ENCODE measurements around the gene VIL1. TPM values are rescaled to one million over a fixed set of nuclear protein-coding genes. Genes with fewer than 3 reads are reported as not detected.

VIL1 gene
- total and polyA plus RNA-seq, 2 of the 13 experiments (the other 11 are each of a cell fraction or from before 2014, with no cell fraction given), result 287 to 301 TPM

DNA sequence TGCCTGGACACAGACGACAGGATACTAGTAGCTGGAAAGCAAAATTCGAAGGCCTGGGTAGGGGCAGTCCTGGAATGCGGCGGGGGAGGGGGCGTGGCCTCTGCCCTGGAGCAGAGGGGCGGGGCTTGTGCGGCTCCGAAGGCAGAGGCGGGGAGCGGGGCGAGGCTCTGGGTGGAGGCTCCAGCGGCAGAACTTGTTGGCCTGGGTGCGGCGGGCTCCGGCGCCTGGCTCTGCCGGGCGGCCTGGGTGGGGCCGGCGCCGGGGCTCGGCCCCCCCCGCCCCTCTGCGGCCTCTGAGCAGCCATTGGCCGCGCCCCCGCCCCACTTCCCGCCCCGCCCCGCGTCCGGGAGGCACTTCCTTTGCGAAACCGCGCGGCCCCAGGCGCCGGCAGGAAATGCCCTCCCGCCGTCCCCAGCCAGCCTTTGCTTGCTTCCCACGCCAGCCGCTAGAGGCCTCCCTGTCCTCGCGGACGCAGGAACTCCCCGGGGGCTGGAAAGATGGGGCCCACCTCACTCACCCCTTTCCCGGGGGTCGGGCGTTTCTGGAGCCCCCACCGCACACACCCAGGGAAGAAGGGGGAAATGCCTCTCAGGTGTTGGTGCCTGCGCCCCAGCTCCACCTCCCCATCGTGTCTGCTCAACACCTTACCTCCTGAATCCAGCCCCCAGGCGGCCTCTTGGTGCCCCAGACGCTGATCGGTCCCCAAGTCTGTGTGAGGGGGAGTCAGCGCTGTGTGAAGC, 12.5 kb upstream of the VIL1 start (continued):
- TF ChIP-seq MEF2D (CRISPR knock-in tag; IDR thresholded peaks at IDR 0.05) (0 out of 2 replicates have a peak, but pooled peaks have one; percentile 51), RBM39 (IDR thresholded peaks at IDR 0.05; ENCODE audit: low read depth, low read length, poor library complexity, severe bottlenecking) (peak; percentile 85), ZFP1 (CRISPR knock-in tag; IDR thresholded peaks at IDR 0.05) (0 out of 2 replicates have a peak, but pooled peaks have one; percentile 32), ATAD3A (CRISPR knock-in tag; IDR thresholded peaks at IDR 0.05) (no peak), NR3C1 (CRISPR knock-in tag; IDR thresholded peaks at IDR 0.05) (no peak), GATAD1 (CRISPR knock-in tag; IDR thresholded peaks at IDR 0.05) (peak; percentile 91), ZNF496 (CRISPR knock-in tag; IDR thresholded peaks at IDR 0.05; ENCODE audit: insufficient replicate concordance) (no peak), ZNF570 (CRISPR knock-in tag; IDR thresholded peaks at IDR 0.05; ENCODE audit: borderline replicate concordance) (no peak), ZNF44 (CRISPR knock-in tag; IDR thresholded peaks at IDR 0.05) (no peak), ZMYM4 (CRISPR knock-in tag; IDR thresholded peaks at IDR 0.05) (peak; percentile 49), SP5 (CRISPR knock-in tag; IDR thresholded peaks at IDR 0.05; ENCODE audit: borderline replicate concordance, low read depth) (peak; percentile 81)
- TF ChIP-seq, protein P1, sequence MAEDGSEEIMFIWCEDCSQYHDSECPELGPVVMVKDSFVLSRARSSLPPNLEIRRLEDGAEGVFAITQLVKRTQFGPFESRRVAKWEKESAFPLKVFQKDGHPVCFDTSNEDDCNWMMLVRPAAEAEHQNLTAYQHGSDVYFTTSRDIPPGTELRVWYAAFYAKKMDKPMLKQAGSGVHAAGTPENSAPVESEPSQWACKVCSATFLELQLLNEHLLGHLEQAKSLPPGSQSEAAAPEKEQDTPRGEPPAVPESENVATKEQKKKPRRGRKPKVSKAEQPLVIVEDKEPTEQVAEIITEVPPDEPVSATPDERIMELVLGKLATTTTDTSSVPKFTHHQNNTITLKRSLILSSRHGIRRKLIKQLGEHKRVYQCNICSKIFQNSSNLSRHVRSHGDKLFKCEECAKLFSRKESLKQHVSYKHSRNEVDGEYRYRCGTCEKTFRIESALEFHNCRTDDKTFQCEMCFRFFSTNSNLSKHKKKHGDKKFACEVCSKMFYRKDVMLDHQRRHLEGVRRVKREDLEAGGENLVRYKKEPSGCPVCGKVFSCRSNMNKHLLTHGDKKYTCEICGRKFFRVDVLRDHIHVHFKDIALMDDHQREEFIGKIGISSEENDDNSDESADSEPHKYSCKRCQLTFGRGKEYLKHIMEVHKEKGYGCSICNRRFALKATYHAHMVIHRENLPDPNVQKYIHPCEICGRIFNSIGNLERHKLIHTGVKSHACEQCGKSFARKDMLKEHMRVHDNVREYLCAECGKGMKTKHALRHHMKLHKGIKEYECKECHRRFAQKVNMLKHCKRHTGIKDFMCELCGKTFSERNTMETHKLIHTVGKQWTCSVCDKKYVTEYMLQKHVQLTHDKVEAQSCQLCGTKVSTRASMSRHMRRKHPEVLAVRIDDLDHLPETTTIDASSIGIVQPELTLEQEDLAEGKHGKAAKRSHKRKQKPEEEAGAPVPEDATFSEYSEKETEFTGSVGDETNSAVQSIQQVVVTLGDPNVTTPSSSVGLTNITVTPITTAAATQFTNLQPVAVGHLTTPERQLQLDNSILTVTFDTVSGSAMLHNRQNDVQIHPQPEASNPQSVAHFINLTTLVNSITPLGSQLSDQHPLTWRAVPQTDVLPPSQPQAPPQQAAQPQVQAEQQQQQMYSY (CRISPR knock-in tag; IDR thresholded peaks at IDR 0.05), result 0 out of 2 replicates have a peak, but pooled peaks have one; percentile 35
- TF ChIP-seq, protein P2, sequence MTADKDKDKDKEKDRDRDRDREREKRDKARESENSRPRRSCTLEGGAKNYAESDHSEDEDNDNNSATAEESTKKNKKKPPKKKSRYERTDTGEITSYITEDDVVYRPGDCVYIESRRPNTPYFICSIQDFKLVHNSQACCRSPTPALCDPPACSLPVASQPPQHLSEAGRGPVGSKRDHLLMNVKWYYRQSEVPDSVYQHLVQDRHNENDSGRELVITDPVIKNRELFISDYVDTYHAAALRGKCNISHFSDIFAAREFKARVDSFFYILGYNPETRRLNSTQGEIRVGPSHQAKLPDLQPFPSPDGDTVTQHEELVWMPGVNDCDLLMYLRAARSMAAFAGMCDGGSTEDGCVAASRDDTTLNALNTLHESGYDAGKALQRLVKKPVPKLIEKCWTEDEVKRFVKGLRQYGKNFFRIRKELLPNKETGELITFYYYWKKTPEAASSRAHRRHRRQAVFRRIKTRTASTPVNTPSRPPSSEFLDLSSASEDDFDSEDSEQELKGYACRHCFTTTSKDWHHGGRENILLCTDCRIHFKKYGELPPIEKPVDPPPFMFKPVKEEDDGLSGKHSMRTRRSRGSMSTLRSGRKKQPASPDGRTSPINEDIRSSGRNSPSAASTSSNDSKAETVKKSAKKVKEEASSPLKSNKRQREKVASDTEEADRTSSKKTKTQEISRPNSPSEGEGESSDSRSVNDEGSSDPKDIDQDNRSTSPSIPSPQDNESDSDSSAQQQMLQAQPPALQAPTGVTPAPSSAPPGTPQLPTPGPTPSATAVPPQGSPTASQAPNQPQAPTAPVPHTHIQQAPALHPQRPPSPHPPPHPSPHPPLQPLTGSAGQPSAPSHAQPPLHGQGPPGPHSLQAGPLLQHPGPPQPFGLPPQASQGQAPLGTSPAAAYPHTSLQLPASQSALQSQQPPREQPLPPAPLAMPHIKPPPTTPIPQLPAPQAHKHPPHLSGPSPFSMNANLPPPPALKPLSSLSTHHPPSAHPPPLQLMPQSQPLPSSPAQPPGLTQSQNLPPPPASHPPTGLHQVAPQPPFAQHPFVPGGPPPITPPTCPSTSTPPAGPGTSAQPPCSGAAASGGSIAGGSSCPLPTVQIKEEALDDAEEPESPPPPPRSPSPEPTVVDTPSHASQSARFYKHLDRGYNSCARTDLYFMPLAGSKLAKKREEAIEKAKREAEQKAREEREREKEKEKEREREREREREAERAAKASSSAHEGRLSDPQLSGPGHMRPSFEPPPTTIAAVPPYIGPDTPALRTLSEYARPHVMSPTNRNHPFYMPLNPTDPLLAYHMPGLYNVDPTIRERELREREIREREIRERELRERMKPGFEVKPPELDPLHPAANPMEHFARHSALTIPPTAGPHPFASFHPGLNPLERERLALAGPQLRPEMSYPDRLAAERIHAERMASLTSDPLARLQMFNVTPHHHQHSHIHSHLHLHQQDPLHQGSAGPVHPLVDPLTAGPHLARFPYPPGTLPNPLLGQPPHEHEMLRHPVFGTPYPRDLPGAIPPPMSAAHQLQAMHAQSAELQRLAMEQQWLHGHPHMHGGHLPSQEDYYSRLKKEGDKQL (CRISPR knock-in tag; IDR thresholded peaks at IDR 0.05; ENCODE audit: low read depth), result peak; percentile 27; the same call in 1 of the 2 replicates
- TF ChIP-seq, protein P3, sequence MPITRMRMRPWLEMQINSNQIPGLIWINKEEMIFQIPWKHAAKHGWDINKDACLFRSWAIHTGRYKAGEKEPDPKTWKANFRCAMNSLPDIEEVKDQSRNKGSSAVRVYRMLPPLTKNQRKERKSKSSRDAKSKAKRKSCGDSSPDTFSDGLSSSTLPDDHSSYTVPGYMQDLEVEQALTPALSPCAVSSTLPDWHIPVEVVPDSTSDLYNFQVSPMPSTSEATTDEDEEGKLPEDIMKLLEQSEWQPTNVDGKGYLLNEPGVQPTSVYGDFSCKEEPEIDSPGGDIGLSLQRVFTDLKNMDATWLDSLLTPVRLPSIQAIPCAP (CRISPR knock-in tag; IDR thresholded peaks at IDR 0.05; ENCODE audit: low read depth), result no peak
- TF ChIP-seq, protein P4, sequence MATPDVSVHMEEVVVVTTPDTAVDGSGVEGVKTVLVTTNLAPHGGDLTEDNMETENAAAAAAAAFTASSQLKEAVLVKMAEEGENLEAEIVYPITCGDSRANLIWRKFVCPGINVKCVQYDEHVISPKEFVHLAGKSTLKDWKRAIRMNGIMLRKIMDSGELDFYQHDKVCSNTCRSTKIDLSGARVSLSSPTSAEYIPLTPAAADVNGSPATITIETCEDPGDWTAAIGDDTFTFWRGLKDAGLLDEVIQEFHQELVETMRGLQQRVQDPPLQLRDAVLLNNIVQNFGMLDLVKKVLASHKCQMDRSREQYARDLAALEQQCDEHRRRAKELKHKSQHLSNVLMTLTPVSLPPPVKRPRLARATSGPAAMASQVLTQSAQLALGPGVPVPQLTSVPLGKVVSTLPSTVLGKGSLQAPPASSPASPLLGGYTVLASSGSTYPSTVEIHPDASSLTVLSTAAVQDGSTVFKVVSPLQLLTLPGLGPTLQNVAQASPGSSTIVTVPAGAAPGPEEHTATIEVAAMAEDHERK (CRISPR knock-in tag; IDR thresholded peaks at IDR 0.05; ENCODE audit: low read depth), result 0 out of 2 replicates have a peak, but pooled peaks have one; percentile 50
- TF ChIP-seq, protein P5, sequence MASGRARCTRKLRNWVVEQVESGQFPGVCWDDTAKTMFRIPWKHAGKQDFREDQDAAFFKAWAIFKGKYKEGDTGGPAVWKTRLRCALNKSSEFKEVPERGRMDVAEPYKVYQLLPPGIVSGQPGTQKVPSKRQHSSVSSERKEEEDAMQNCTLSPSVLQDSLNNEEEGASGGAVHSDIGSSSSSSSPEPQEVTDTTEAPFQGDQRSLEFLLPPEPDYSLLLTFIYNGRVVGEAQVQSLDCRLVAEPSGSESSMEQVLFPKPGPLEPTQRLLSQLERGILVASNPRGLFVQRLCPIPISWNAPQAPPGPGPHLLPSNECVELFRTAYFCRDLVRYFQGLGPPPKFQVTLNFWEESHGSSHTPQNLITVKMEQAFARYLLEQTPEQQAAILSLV (CRISPR knock-in tag; IDR thresholded peaks at IDR 0.05; ENCODE audit: borderline replicate concordance), result no peak; the same call in 1 of the 2 replicates

Measured in HepG2 (cell line).